Hepatocyte (in vitro differentiated cells): ENCODE results near the gene PRR35.

Source experiments
- EZH2 ChIP-seq: fragments of 200-600 bp; sonication (generic); IDR thresholded peaks from 2 replicates; pipeline ENCODE4 v1.6.1; 2016; ENCODE audit warnings: antibody characterized with exemption, mild to moderate bottlenecking, borderline replicate concordance
- TF ChIP-seq, protein P1 (sequence below): fragments of 200-600 bp; sonication (generic); IDR thresholded peaks from 2 replicates; pipeline ENCODE4 v1.5.1; 2016; ENCODE audit warnings: antibody characterized with exemption, mild to moderate bottlenecking; ENCODE audit not compliant: poor library complexity

DNA sequence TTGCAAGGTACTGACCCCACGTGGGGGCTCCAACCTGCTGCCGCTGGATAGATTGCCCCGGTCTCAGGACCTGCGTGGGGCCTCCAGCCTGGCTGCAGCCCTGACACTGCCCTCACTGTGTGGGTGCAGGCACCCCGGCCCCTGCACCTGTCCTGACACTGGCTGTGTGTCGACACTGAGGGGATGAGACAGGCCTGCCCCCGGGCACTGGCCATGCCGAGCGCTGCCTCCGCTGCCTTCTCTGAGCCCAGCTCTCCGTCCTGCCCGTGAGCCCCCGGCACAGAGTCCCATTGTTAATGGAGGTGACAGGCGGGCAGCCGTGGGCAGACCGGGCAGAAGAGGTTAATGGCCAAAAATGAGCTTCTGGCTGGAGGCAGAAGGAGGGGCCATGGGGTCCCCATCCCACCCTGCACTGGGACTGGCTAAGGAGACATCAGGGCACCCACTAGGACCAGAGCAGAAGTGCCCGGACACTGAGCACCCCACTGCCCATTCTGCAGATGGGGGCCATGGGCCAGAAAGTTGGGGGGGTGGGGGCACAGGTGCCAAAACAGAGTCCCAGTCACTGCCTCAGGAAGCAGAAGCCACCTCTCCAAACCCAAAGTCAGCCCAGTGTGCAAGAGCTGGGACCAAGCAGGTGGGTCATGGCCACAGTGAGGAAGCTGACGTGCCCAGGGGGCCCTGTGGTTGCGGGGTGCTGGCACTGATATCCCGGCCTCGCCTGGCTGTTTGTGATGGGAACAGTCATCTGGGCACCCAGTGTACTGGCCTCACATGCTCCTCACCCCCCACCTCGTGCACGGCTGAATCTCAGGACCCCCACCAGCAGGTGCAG, 2.5 kb upstream of the PRR35 start:
- TF ChIP-seq, protein P1, sequence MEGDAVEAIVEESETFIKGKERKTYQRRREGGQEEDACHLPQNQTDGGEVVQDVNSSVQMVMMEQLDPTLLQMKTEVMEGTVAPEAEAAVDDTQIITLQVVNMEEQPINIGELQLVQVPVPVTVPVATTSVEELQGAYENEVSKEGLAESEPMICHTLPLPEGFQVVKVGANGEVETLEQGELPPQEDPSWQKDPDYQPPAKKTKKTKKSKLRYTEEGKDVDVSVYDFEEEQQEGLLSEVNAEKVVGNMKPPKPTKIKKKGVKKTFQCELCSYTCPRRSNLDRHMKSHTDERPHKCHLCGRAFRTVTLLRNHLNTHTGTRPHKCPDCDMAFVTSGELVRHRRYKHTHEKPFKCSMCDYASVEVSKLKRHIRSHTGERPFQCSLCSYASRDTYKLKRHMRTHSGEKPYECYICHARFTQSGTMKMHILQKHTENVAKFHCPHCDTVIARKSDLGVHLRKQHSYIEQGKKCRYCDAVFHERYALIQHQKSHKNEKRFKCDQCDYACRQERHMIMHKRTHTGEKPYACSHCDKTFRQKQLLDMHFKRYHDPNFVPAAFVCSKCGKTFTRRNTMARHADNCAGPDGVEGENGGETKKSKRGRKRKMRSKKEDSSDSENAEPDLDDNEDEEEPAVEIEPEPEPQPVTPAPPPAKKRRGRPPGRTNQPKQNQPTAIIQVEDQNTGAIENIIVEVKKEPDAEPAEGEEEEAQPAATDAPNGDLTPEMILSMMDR, result no peak
- TF ChIP-seq EZH2, result no peak
